K562 (cell line): ENCODE data around the gene LRGUK. TPM values are rescaled to one million over a fixed set of nuclear protein-coding genes. Genes with fewer than 3 reads are reported as not detected.
A peak's percentile ranks its signal among the peaks of the same experiment; 100 is the strongest.

ENCODE experiments used
- CEBPB ChIP-seq: fragments of 450-650 bp; IDR thresholded peaks from 2 replicates; pipeline ENCODE4 v1.6.1; 2016; ENCODE audit warnings: missing genetic modification characterization, missing compliant biosample characterization
- KAT2B ChIP-seq: IDR thresholded peaks from one replicate; pipeline ENCODE4 v1.6.1; 2012; ENCODE audit warnings: low read depth, mild to moderate bottlenecking, control low read depth, inconsistent platforms, low read length, moderate library complexity
- L3MBTL2 ChIP-seq: fragments of 450-650 bp; IDR thresholded peaks from 2 replicates; pipeline ENCODE4 v1.6.1; 2016; ENCODE audit warnings: mild to moderate bottlenecking, moderate library complexity
- MEIS2 ChIP-seq: fragments of 450-650 bp; IDR thresholded peaks from 2 replicates; pipeline ENCODE4 v1.6.1; 2014; ENCODE audit warnings: mild to moderate bottlenecking; ENCODE audit not compliant: partially characterized antibody
- RAD51 ChIP-seq: fragments of 450-650 bp; IDR thresholded peaks from 2 replicates; pipeline ENCODE4 v1.7.1; 2016; ENCODE audit warnings: low read depth, mild to moderate bottlenecking, borderline replicate concordance
- polyA plus RNA-seq, 8 experiments: library from polyadenylated mRNA; depleted of rRNA in 4 of 8; stranded (reverse) in 5 of 8; unstranded in 3 of 8; fragments of >200 nt; fragmentation: Nextera tagmentation in 2 of 8; fragmentation: Illumina TruSeq in 1 of 8; extraction: Ambion mirVana in 2 of 8; extraction: Trizol in 1 of 8; gene quantifications; 2 replicates each; pipeline versions ENCODE4 v1.2.1 to v1.2.3, GENCODE V29; 2011 to 2014; ENCODE audit warnings: inconsistent platforms in 1 of 8, missing spikeins in 1 of 8
- total RNA-seq, 7 experiments: library from RNA; depleted of rRNA in 6 of 7; stranded (reverse); fragments of >200 nt in 6 of 7; fragmentation: Illumina TruSeq in 2 of 7; extraction: Trizol in 2 of 7; gene quantifications; 2 replicates each; pipeline versions ENCODE4 v1.2.1 to v1.2.3, GENCODE V29; 2011 to 2021; ENCODE audit warnings: low replicate concordance in 1 of 7
- TF ChIP-seq, protein P1 (sequence below), 2 experiments: fragments of 450-650 bp; formaldehyde crosslinking in 1 of 2; IDR thresholded peaks; 2 replicates each; pipeline versions ENCODE4 v1.4.0 to v1.6.1; 2014 to 2020; ENCODE audit warnings: mild to moderate bottlenecking in 2 of 2, borderline replicate concordance in 1 of 2, low read depth in 1 of 2
- TF ChIP-seq, protein P2 (sequence below): fragments of 450-650 bp; IDR thresholded peaks from 2 replicates; pipeline ENCODE4 v1.6.1; 2017; ENCODE audit warnings: antibody characterized with exemption, mild to moderate bottlenecking

The LRGUK gene
- total and polyA plus RNA-seq, 9 of the 15 experiments (the other 6 are each of a cell fraction or from before 2014, with no cell fraction given) = 0.04 to 0.33 (median 0.18) TPM

DNA sequence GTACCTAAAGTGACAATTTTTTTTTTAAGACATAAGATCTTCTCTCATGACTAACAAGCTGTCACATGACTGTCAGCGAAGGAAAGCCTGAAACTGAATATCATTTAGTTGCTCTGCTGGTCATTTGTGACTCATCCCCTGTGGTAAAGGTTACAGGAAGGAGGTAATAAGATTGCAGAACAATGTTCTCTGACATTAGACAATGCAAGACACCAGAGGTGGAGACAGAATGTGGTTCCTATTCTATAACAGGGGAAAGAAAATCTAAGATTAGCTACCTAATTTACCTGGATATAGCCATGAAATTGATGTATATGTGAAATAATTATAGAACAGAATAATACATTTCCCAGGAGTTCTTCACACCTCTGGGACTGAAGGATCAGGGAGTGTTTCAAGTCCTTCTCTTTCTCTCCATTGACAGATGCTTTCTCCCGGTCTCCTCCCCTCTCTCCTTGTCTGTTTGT lies 47.7 kb downstream of the LRGUK start (continued):
- TF ChIP-seq, protein P1, sequence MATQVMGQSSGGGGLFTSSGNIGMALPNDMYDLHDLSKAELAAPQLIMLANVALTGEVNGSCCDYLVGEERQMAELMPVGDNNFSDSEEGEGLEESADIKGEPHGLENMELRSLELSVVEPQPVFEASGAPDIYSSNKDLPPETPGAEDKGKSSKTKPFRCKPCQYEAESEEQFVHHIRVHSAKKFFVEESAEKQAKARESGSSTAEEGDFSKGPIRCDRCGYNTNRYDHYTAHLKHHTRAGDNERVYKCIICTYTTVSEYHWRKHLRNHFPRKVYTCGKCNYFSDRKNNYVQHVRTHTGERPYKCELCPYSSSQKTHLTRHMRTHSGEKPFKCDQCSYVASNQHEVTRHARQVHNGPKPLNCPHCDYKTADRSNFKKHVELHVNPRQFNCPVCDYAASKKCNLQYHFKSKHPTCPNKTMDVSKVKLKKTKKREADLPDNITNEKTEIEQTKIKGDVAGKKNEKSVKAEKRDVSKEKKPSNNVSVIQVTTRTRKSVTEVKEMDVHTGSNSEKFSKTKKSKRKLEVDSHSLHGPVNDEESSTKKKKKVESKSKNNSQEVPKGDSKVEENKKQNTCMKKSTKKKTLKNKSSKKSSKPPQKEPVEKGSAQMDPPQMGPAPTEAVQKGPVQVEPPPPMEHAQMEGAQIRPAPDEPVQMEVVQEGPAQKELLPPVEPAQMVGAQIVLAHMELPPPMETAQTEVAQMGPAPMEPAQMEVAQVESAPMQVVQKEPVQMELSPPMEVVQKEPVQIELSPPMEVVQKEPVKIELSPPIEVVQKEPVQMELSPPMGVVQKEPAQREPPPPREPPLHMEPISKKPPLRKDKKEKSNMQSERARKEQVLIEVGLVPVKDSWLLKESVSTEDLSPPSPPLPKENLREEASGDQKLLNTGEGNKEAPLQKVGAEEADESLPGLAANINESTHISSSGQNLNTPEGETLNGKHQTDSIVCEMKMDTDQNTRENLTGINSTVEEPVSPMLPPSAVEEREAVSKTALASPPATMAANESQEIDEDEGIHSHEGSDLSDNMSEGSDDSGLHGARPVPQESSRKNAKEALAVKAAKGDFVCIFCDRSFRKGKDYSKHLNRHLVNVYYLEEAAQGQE (IDR thresholded peaks at IDR 0.05; ENCODE audit: borderline replicate concordance) = peak; percentile 58
- TF ChIP-seq, protein P1 (CRISPR knock-in tag; IDR thresholded peaks at IDR 0.05; ENCODE audit: low read depth) = no peak
- TF ChIP-seq MEIS2 = peak; percentile 54
- TF ChIP-seq KAT2B = peak; percentile 36
- TF ChIP-seq RAD51 = peak; percentile 88
- peak; percentile 76 for TF ChIP-seq CEBPB (tag)
- peak; percentile 65 for TF ChIP-seq L3MBTL2
- TF ChIP-seq, protein P2, sequence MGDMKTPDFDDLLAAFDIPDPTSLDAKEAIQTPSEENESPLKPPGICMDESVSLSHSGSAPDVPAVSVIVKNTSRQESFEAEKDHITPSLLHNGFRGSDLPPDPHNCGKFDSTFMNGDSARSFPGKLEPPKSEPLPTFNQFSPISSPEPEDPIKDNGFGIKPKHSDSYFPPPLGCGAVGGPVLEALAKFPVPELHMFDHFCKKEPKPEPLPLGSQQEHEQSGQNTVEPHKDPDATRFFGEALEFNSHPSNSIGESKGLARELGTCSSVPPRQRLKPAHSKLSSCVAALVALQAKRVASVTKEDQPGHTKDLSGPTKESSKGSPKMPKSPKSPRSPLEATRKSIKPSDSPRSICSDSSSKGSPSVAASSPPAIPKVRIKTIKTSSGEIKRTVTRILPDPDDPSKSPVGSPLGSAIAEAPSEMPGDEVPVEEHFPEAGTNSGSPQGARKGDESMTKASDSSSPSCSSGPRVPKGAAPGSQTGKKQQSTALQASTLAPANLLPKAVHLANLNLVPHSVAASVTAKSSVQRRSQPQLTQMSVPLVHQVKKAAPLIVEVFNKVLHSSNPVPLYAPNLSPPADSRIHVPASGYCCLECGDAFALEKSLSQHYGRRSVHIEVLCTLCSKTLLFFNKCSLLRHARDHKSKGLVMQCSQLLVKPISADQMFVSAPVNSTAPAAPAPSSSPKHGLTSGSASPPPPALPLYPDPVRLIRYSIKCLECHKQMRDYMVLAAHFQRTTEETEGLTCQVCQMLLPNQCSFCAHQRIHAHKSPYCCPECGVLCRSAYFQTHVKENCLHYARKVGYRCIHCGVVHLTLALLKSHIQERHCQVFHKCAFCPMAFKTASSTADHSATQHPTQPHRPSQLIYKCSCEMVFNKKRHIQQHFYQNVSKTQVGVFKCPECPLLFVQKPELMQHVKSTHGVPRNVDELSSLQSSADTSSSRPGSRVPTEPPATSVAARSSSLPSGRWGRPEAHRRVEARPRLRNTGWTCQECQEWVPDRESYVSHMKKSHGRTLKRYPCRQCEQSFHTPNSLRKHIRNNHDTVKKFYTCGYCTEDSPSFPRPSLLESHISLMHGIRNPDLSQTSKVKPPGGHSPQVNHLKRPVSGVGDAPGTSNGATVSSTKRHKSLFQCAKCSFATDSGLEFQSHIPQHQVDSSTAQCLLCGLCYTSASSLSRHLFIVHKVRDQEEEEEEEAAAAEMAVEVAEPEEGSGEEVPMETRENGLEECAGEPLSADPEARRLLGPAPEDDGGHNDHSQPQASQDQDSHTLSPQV = peak; percentile 18; the same call in 1 of the 2 replicates
- TF ChIP-seq, all 486 proteins: peak for 66
